HEK293T (cell line): ENCODE data around the gene HIVEP2.

ENCODE experiments used
- CTCF ChIA-PET: fragments of 350-600 bp; formaldehyde crosslinking; extraction: SDS; loops from one replicate; lab custom pipeline; 2021; ENCODE audit warnings: antibody characterized with exemption, inconsistent platforms; lab: Yijun Ruan, JAX
- POLR2A ChIA-PET: fragments of 350-600 bp; formaldehyde crosslinking; extraction: SDS; loops from one replicate; lab custom pipeline; 2020; ENCODE audit warnings: antibody characterized with exemption, inconsistent platforms; lab: Yijun Ruan, JAX
- DNase-seq: peaks from one replicate; pipeline ENCODE4 v3.0.0; 2012; ENCODE audit warnings: mixed read lengths; ENCODE audit errors: extremely low spot score
- ARNT ChIP-seq: fragments of 450-650 bp; IDR thresholded peaks from 2 replicates; pipeline ENCODE4 v1.6.1; 2017; ENCODE audit warnings: mild to moderate bottlenecking
- BHLHE40 ChIP-seq: fragments of 450-650 bp; IDR thresholded peaks from 2 replicates; pipeline ENCODE4 v1.6.1; 2016; ENCODE audit warnings: mild to moderate bottlenecking, moderate library complexity, borderline replicate concordance
- CTBP1 ChIP-seq: fragments of 450-650 bp; IDR thresholded peaks from 2 replicates; pipeline ENCODE4 v1.6.1; 2016; ENCODE audit warnings: borderline replicate concordance
- ELF4 ChIP-seq: fragments of 450-650 bp; IDR thresholded peaks from 2 replicates; pipeline ENCODE4 v1.6.1; 2017; ENCODE audit warnings: antibody characterized with exemption
- FOXA1 ChIP-seq: fragments of 450-650 bp; IDR thresholded peaks from 2 replicates; pipeline ENCODE4 v1.6.1; 2016; ENCODE audit warnings: mild to moderate bottlenecking
- FOXK2 ChIP-seq: fragments of 450-650 bp; IDR thresholded peaks from 2 replicates; pipeline ENCODE4 v1.6.1; 2016; ENCODE audit warnings: mild to moderate bottlenecking
- FOXM1 ChIP-seq: fragments of 450-650 bp; IDR thresholded peaks from 2 replicates; pipeline ENCODE4 v1.6.1; 2017; ENCODE audit warnings: mild to moderate bottlenecking, borderline replicate concordance
- HDGF ChIP-seq: fragments of 450-650 bp; IDR thresholded peaks from 2 replicates; pipeline ENCODE4 v1.6.1; 2017; ENCODE audit warnings: antibody characterized with exemption, borderline replicate concordance
- L3MBTL2 ChIP-seq: fragments of 450-650 bp; conservative IDR thresholded peaks from 2 replicates; pipeline ENCODE4 v1.6.1; 2016; ENCODE audit warnings: mild to moderate bottlenecking
- LEF1 ChIP-seq: fragments of 450-650 bp; IDR thresholded peaks from 2 replicates; pipeline ENCODE4 v1.6.1; 2017; ENCODE audit warnings: mild to moderate bottlenecking, borderline replicate concordance
- NFRKB ChIP-seq: fragments of 450-650 bp; IDR thresholded peaks from 2 replicates; pipeline ENCODE4 v1.6.1; 2016; ENCODE audit warnings: mild to moderate bottlenecking, moderate library complexity
- PKNOX1 ChIP-seq: fragments of 450-650 bp; IDR thresholded peaks from 2 replicates; pipeline ENCODE4 v1.6.1; 2016
- SP1 ChIP-seq: fragments of 450-650 bp; IDR thresholded peaks from 2 replicates; pipeline ENCODE4 v1.6.1; 2017
- SUZ12 ChIP-seq: fragments of 450-650 bp; IDR thresholded peaks from 2 replicates; pipeline ENCODE4 v1.6.1; 2016; ENCODE audit warnings: mild to moderate bottlenecking
- TARDBP ChIP-seq: fragments of 450-650 bp; IDR thresholded peaks from 2 replicates; pipeline ENCODE4 v1.6.1; 2016
- ZNF384 ChIP-seq: fragments of 450-650 bp; IDR thresholded peaks from 2 replicates; pipeline ENCODE4 v1.6.1; 2016

Gene HIVEP2

GRCh38 chr6:142737368-142738034, 207.5 kb downstream of the HIVEP2 start:
- POLR2A ChIA-PET: interaction anchor here (1.0 to 1.1 kb wide), 2 partner anchors 12 to 208 kb away, joined by 3 read pairs; partner anchors contain the start of gene HIVEP2
- no peak for DNase-seq

DNA sequence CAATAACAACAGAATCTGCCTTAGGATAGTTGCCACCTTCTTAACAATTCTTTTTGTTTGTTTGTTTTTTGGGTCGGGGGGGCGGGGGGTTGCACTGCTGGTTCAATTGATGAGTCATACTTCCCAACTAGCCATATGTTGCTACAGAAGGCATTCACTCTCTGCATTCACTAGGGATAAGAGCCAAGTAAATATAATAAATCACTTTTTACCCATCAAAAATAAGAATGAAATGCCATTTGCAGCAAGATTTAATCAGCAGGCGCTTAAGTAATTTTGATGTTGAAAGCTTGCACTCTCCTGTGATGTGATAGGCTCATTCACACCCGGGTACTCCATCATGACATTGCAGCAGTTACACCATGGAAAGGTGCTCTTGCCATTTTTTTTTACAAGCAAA, 209.8 kb downstream of the HIVEP2 start:
- POLR2A ChIA-PET: no interaction called here
- TF ChIP-seq L3MBTL2: no peak
- no peak for TF ChIP-seq CTBP1
- no peak for TF ChIP-seq ELF4
- TF ChIP-seq FOXM1: no peak
- no peak for TF ChIP-seq ARNT
- no peak for TF ChIP-seq FOXA1
- TF ChIP-seq TARDBP: no peak
- no peak for TF ChIP-seq BHLHE40
- no peak for TF ChIP-seq SP1
- no peak for TF ChIP-seq HDGF
- no peak for TF ChIP-seq LEF1
- no peak for TF ChIP-seq FOXK2
- TF ChIP-seq SUZ12: no peak
- TF ChIP-seq ZNF384: no peak
- no peak for TF ChIP-seq NFRKB
- no peak for TF ChIP-seq PKNOX1
- CTCF ChIA-PET: no interaction called here
- no peak for DNase-seq

More at GRCh38 chr6:142737368-142738034, 207.5 kb downstream of the HIVEP2 start:
- TF ChIP-seq SP1: no peak
- no peak for TF ChIP-seq PKNOX1
- TF ChIP-seq CTBP1: no peak
- TF ChIP-seq FOXA1: no peak
- no peak for TF ChIP-seq HDGF
- no peak for TF ChIP-seq FOXK2
- no peak for TF ChIP-seq FOXM1
- no peak for TF ChIP-seq BHLHE40
- TF ChIP-seq LEF1: no peak
- CTCF ChIA-PET: interaction anchor here (0.9 kb wide), 1 partner anchor 10 kb away, joined by 3 read pairs; no protein-coding TSS in a partner anchor

- ChIA-PET CTCF (no interaction called here), POLR2A (no interaction called here)
- TF ChIP-seq FOXK2 (no peak), SP1 (no peak), ELF4 (no peak), LEF1 (no peak), CTBP1 (no peak), NFRKB (no peak)
- DNase-seq: no peak
These were observed 212.2 kb downstream of the HIVEP2 start for GRCh38 chr6:142732790-142733189.

- TF ChIP-seq LEF1 (no peak), PKNOX1 (no peak), FOXK2 (no peak), HDGF (no peak), ELF4 (no peak), FOXM1 (no peak), CTBP1 (no peak), SP1 (no peak), SUZ12 (no peak), FOXA1 (no peak), TARDBP (no peak), BHLHE40 (no peak), NFRKB (no peak)
- ChIA-PET POLR2A (no interaction called here), CTCF (no interaction called here)
- DNase-seq: no peak
These were observed 213.4 kb downstream of the HIVEP2 start for GRCh38 chr6:142731611-142732010.

DNA sequence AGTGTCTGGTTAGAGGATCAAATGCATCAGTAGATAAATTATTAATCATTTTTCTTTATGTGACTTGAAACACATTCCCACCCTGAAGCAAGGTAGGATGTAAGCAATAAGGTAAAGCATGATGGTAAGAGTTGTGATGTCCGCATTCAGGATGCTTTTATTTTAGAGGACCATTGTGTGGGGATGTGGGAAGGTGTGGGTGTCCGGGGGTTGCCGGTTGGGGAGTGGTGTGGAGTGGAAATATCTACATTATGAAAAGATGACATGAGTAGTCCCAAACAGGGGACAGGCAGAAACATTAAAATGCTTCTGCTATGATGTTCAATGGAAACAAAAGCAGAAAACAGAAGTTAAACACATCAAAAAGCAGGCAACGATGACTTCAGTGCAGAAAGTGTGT, 215.4 kb downstream of the HIVEP2 start:
- CTCF ChIA-PET: no interaction called here
- POLR2A ChIA-PET: no interaction called here
- TF ChIP-seq LEF1 (no peak), ELF4 (no peak), SUZ12 (no peak), L3MBTL2 (no peak), BHLHE40 (no peak), FOXK2 (no peak), ARNT (no peak), NFRKB (no peak), TARDBP (no peak), HDGF (no peak), PKNOX1 (no peak), ZNF384 (no peak), FOXM1 (no peak), CTBP1 (no peak), FOXA1 (no peak), SP1 (no peak)
- no peak for DNase-seq
